Nephron progenitor cell (in vitro differentiated cells): ENCODE results near the gene ARG2.

Experiments
- DNase-seq: peaks from one replicate; pipeline ENCODE4 v3.0.0; 2021
- H3K27ac Mint-ChIP-seq: 2 replicates; pipeline ENCODE4 v1.8.0; 2021; ENCODE audit warnings: mild to moderate bottlenecking, moderate library complexity, mixed read lengths
- H3K27me3 Mint-ChIP-seq: 2 replicates; pipeline ENCODE4 v1.8.0; 2021; ENCODE audit warnings: mild to moderate bottlenecking, low read depth, mixed read lengths; ENCODE audit not compliant: poor library complexity
- H3K36me3 Mint-ChIP-seq: 2 replicates; pipeline ENCODE4 v1.8.0; 2021; ENCODE audit warnings: low read depth, mixed read lengths
- H3K4me1 Mint-ChIP-seq: 2 replicates; pipeline ENCODE4 v1.8.0; 2021; ENCODE audit warnings: mixed read lengths
- H3K4me3 Mint-ChIP-seq: 2 replicates; pipeline ENCODE4 v1.8.0; 2021; ENCODE audit warnings: mild to moderate bottlenecking, moderate library complexity, mixed read lengths
- H3K9me3 Mint-ChIP-seq: 2 replicates; pipeline ENCODE4 v1.8.0; 2021; ENCODE audit warnings: mild to moderate bottlenecking, moderate library complexity, mixed read lengths
- CTCF ChIP-seq: fragments of 200-600 bp; sonication (generic); IDR thresholded peaks from 2 replicates; pipeline ENCODE4 v1.5.0; 2021; ENCODE audit warnings: antibody characterized with exemption

Gene ARG2

DNA sequence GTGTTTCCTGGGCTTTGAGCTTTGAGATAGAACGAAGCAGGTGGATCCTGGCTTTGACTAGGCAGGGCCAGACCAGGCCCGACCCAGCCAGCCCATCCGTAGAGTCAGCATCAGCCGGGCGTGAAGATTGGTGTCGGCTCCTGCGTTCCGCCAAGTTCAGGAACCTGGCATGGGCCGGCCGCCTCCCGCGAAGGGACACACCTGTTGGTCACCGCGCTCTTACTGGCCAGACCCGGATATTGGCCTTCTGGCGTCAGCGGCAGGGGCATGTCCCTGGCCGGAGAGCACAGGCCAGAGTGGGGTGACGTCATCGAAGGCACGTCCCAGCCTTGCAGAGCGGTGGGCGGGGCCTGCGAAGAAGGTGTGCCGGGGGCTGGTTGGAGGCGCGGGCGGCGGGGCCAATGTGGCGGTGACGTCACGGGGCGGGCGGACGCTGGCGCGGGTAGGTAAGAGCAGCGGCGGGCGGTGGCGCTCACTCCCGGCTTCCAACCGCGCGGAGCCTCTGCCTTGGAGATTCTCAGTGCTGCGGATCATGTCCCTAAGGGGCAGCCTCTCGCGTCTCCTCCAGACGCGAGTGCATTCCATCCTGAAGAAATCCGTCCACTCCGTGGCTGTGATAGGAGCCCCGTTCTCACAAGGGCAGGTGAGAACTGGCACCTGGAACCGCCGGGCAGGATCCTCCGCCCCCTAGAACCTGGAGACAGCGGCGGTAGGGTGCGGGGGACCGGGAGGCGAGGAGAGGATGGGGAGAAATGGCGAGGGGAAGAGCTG is at the start of gene ARG2:
Gene ARG2, plus strand, starts transcription at position 475 of the 771 bp plus-strand sequence. Its CDS starts 58 bp downstream, at position 533.
- no peak for TF ChIP-seq CTCF
- Mint-ChIP-seq H3K27me3 (peaks cover 12% of the 10 kb centered on the region), H3K36me3 (peaks cover 10% of the 10 kb centered on the region), H3K4me1 (peaks cover 40% of the 10 kb centered on the region), H3K27ac (peak within 1 kb of the TSS; percentile 96), H3K9me3 (peaks cover 6% of the 10 kb centered on the region), H3K4me3 (peak within 1 kb of the TSS; percentile 93)
- peak; percentile 100 for DNase-seq

GRCh38 chr14:67570453-67570852 is 49.3 kb upstream of the ARG2 start:
- Mint-ChIP-seq H3K4me1 (peaks cover 42% of the 10 kb centered on the region), H3K27ac (no peak overlapping the region), H3K4me3 (no peak overlapping the region), H3K36me3 (peaks cover 29% of the 10 kb centered on the region), H3K9me3 (no peaks in the 10 kb centered on the region), H3K27me3 (peaks cover 4% of the 10 kb centered on the region)
- no peak for DNase-seq
- no peak for TF ChIP-seq CTCF

DNA sequence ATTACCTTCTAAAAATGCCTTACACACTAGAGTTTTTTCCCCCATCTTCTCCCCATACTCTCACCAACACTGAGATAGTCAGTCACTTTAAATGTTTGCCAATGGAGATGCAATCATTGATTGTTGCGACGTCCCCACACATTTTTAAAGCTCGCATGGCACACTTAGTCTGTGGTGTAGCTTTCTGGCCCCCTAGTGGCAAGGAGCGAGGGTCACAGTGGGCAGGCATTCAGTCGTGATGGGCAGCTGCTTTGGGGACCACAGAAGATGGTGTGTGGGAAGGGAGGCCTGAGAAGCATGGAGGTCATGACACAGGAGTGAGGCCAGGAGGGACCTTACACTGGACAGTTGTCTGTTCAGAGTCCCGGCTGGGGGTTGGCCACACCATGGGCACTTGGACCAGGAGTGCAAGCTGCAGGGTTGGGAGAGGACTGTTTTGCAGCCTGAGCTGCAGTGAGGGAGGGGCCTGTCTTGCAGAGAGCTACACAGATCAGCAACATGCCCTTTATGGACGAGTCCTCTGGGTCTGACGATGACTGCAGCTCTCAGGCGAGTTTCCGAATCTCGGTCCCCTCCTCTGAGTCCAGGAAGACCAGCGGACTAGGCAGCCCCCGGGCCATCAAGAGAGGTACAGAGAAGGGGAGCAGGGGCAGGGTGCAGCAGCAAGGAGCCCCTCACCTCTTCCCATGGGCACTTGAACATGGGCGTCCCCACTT is 48.3 kb upstream of the ARG2 start:
- peaks cover 41% of the 10 kb centered on the region for H3K4me1 Mint-ChIP-seq

DNA sequence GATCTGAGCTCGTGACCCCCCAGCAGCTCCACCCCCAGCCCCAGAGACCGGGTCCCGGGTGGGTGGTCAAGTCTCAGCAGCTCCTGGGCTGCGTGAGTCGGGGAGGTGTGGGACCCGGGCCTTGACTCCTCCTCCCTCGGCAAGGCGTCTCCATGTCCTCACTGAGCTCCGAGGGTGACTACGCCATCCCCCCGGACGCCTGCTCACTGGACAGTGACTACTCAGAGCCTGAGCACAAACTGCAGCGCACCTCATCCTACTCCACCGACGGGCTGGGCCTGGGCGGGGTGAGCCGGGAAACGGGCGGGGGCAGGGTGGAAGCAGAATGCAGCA is 47.8 kb upstream of the ARG2 start:
- TF ChIP-seq CTCF = no peak
- no peaks in the 10 kb centered on the region for H3K9me3 Mint-ChIP-seq
- H3K27me3 Mint-ChIP-seq = no peaks in the 10 kb centered on the region
- H3K36me3 Mint-ChIP-seq = peaks cover 34% of the 10 kb centered on the region
- H3K27ac Mint-ChIP-seq = no peak overlapping the region
- H3K4me1 Mint-ChIP-seq = peaks cover 36% of the 10 kb centered on the region
- peak; percentile 14 for DNase-seq
- no peak overlapping the region for H3K4me3 Mint-ChIP-seq

More for the DNA sequence above, 48.3 kb upstream of the ARG2 start:
- H3K4me3 Mint-ChIP-seq = no peak overlapping the region
- H3K27ac Mint-ChIP-seq = no peak overlapping the region
- H3K36me3 Mint-ChIP-seq = peaks cover 37% of the 10 kb centered on the region
- no peaks in the 10 kb centered on the region for H3K9me3 Mint-ChIP-seq
- peak; percentile 80 for TF ChIP-seq CTCF
- peak; percentile 73 for DNase-seq
- H3K27me3 Mint-ChIP-seq = no peaks in the 10 kb centered on the region

- no peaks in the 10 kb centered on the region for H3K9me3 Mint-ChIP-seq
- no peak for TF ChIP-seq CTCF
- H3K4me1 Mint-ChIP-seq = peaks cover 30% of the 10 kb centered on the region
- H3K27ac Mint-ChIP-seq = no peak overlapping the region
- H3K27me3 Mint-ChIP-seq = no peaks in the 10 kb centered on the region
- DNase-seq = no peak
- H3K36me3 Mint-ChIP-seq = peaks cover 30% of the 10 kb centered on the region
- H3K4me3 Mint-ChIP-seq = no peak overlapping the region
Measured at GRCh38 chr14:67572608-67573007, 47.1 kb upstream of the ARG2 start.
